Colon (tissue), 2 donors: ENCODE data around the gene PCSK5.
A peak's percentile ranks its signal among the peaks of the same experiment; 100 is the strongest.
"Not testable (repeated sequence)": the region's sequence is repeated elsewhere in the genome, so short reads cannot be mapped to it uniquely, and the experiment has no call there.

Source experiments
- FAIRE-seq: peaks from 2 replicates; lab custom pipeline; 2012; peaks lifted over from hg19 to GRCh38; lab: Jason Lieb, UNC
- donor health status: control.
- donor health status: control.

Gene PCSK5

DNA sequence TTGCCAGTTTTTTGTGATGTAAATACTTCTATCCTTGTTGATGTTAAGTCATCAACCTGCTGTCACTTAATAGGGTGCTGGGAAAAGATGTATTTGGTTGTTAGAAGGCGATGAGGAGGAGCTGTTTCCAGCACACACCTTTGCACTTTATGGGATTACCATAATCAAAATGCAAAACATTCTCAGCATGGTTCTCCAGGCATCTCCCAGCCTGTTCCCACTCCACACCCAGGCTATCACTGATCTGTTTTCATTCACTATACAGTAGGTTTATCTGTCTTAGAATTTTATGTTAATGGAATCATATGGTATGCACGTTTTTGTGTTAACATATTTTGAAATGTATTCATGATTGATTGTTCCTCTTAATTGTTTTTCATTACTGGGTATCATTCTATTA is 35.9 kb downstream of the PCSK5 start:
- FAIRE-seq: no peak

DNA sequence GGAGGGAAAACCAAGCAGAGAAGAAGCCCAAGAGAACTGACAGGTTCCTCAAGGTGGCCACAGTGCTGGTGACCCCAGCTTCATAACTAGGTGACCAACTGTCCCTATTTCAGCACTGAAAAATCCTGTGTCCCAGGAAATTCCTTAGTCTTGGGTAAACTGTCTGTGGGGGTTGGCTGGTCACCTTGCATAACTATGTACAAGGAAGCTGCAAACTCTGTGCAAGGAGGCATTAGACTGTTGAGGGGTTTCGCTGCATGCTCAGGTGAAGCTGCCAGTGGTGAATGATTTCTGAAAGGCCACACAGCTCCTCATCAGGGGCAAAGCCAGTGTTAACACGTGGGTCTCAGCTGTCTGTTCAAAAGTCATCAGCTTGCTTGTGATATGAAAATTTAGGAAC is 36.9 kb downstream of the PCSK5 start:
- no peak for FAIRE-seq

DNA sequence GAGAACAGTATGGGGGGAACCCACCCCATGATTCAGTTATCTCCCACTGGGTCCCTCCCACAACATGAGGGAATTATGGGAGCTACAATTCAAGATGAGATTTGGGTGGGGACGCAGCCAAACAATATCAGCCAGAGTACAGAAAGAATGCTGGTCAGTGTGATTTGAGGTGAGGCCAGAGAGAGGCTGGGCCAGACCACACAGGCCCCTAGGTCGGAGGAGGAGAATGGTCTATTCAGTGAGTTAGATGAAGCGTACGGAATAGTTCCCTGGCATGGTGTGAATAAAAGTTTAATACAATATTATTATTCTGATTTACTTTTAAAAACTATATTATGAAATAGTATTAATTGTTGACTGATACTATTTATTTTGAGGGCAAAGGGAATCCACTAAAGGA is 39.7 kb downstream of the PCSK5 start:
- FAIRE-seq: no peak

DNA sequence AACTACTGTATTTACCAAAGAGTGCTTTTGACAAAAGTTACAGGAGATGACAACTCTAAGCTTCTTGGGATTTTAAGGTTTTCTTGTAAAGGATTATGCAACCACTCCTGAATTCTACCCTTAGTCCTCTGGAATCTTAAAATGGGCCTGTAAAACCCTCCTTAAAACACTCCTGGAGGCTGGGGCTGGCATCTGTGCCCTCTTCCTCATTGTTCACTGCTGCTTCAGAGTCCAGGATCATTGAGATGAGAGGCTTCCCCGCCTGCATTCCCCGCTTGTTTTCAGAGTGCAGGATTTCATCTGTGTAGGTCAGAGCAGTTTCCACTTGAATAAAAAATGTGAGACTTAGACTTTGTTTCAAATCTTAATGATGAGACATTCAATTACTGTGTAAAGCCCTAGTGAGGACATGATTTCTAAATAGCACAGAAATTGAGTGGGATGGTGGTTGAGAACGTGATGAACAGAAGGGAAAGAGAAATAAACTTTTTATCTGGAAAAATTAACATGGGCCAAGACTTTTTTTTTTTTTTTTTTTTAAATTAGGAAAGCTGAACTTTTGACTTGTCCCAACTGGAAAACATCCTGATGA is 40.4 kb downstream of the PCSK5 start:
- FAIRE-seq: no peak

DNA sequence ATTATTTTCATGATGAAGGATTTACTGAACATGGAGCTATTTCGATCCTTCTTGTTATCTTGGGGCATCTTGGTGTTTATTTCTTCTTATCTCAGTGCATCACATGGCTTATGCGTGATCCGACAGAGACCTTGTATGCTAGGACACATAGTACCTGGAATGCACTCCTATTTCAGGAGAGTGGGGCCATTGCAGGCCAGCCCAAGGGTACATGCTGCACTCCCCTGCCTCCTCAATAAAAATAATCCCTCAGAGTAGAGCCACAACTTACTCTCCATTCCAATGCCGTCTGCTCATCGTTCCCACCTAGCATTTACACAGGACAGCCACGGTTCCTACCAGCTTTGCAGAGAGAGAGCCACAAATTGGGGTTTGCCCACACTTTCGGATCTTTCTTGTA is 43.5 kb downstream of the PCSK5 start:
- no peak for FAIRE-seq

DNA sequence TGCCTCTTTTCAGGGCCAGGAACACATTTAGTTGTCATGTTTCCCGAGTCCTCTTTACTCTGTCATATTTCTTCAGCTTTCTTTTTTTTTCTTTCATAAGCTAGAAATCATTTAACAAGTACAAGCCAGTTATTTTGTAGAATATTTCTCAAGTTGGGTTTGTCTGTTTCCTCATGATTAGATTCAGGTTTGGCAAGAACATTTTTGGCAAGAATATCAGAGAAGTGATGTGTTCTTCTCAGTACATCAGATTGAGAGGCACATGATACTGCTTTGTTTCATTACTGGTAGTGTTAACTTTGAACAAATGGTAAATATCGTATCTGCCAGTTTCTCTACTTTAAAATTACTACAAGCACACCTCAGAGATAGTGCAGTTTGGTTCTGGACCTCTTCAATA is 45.1 kb downstream of the PCSK5 start:
- FAIRE-seq: no peak

DNA sequence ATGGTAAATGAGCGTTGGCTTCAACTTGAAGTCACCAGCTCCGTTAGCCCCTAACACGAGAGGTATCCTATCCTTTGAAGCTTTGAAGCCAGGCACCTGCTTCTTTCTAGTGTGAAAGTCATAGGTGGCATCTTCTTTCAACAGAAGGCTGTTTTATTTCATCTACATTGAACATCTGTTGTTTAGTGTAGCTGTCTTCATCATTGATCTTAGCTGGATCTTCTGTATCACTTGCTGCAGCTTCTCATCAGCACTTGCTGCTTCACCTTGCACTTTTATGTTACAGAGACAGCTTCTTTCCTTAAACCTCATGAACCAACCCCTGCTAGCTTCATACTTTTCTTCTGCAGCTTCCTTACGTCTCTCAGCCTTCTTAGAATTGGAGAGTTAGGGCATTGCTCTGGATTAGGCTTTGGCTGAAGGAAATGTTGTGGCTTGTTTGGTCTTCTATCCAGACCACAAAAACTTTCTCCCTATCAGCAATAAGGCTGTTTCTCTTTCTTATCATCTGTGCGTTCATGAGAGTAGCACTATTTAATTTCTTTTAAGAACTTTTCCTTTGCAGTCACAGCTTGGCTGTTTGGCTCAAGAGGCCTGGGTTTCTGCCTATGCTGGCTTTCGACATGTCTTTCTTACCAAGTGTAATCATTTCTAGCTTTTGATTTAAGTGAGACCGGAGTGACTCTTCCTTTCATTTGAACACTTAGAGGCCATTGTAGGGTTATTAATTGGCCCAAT is 47.2 kb downstream of the PCSK5 start:
- FAIRE-seq: no peak

DNA sequence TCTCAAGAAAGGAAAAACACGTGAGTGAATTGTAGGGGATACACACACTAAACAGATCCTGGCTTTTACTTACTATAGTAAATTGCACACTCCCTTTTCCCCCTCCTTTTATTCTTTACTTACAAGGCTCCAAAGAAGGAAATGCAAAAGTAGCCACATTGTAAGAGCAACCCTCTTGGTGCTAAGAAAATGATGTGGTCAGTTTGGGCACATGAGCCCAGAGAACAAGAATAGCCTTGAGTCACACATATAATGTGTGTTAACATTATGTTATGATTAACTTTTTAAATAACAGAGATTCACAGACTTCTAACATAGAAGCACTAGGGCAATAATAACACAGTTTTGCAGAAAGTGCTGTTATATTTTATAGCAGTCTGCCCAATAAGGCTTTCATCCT is 48.5 kb downstream of the PCSK5 start:
- FAIRE-seq: no peak

DNA sequence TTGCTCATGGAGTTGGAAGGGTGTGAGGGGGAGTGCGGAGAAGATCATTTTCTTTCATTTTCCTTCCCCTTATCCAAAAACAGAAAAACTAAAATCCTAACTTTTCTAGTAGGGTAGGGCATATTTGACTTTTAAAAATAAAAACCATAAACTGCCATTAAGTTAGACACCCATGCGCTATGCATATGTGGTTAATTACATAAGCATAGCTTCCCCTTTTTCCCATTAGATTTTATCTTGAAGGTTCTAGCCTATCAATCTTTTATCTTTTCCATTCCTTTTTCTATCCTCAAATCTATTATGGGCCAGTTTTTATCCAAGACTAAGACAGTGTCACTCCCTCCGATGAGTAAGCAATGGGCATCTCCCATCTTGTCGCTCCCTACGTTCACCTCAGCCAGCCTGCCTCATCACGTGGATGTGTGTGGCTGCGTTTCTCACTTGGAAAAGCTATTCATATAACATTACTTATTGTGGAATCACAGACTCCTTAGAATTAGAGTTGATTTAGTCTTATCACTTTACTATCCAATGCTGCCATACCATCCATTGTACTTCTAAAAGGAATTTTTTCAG is 49.2 kb downstream of the PCSK5 start:
- FAIRE-seq: no peak

DNA sequence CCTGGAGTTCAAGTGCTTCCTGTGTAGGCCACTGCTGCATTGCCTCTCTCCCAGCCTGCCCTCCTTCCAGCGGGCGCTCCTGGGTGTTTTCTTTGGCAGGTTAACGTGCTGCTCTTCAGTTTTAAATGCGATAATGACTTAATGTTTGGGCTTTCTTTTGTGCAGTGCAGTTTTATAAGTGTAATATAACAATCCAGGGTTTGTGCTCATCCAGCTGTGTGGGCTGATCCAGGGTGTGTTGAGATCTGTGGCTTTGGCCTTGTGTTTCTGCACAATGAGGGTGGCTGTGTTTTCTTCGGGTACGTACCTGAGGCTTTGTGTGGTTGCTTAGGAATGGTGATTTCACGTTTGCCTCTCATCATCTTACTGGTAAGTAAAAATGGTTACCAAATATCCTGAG is 50.6 kb downstream of the PCSK5 start:
- no peak for FAIRE-seq

DNA sequence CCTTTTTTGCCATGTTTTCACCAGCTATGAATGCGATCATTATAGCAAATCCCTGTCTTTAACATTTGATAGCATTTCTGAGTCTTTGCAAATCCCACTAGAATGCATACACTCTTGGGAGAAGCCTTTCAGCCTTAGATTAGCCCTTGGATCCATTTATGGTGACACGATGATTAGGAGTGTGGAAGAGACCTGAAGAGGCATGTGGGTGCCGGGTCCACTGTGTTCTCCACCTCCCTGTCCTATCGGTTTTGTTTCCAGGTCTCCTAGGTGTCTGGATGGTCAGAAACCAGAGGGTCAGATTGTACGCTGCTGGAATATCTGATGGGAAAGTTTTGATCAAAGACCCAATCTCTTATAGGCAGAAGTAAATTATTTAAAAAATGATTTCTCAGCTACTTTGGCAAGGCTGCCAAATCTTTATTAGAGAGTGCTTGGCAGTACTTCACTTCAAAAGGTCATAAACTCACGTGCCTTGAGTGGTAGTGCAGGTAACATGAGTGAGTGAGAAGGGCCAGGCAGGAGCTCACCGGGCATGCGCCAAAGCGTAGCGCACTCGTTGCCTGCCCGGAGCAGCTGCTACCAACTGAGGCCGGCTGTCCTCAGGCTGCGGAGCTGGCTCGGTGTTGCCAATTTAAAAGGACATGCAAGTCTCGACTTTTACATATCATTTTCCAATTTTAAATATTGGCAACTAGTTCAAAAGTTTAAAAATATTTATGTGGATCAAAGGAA is 51.3 kb downstream of the PCSK5 start:
- no peak for FAIRE-seq

DNA sequence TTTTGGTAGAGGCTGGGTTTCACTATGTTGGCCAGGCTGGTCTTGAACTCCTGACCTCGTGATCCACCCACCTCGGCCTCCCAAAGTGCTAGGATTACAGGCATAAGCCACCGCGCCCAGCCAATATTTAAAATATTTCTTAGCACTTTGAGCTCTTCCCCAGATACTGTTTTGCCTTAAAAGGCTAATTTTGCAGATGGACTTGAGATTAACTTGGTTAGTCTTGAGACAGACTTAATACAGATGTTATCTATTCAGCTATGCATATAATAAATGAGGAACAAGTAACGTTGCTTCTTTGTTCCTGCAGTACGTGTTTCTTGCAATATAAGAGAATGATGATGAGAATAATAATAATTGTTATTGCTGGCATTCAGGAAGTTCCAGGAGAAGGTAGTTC is 56.3 kb downstream of the PCSK5 start:
- FAIRE-seq: no peak

DNA sequence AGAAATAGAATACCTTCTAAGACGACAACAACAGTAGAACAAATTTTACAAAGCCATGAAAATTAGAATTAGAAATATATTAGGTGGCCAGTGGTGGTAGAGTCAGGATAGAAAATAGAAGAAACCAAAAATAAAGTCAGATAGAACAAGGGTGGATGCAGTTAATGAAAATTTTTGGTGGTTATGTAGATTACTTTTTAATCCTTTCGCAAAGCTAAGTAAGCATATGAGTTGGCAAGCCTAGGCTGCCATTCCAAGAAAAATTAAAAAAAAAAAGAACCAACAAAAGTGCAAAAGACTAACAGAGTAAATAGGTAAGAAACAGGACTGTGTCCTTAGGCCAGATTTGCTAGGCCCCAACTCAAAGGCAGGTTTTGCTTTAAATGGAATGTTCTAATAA is 56.8 kb downstream of the PCSK5 start:
- FAIRE-seq: no peak

DNA sequence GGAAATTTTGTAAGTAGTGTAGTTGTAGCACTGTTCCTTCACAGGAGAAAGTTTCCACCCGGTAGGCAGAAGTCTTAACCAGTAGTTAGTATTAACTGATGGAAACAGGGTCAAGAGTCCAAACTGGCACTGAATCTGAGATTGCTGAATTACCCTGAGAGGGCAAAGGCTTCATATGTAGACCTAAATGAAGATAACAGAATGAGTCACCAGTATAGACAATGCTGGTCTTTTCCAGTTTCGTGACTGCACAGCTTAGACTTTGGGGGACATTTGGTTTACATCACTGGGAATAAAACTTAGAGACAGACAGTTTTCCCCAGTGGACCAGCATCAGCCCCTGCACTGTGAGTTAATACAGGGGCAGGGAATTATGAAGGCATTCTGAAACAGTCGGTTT is 60.5 kb downstream of the PCSK5 start:
- no peak for FAIRE-seq

DNA sequence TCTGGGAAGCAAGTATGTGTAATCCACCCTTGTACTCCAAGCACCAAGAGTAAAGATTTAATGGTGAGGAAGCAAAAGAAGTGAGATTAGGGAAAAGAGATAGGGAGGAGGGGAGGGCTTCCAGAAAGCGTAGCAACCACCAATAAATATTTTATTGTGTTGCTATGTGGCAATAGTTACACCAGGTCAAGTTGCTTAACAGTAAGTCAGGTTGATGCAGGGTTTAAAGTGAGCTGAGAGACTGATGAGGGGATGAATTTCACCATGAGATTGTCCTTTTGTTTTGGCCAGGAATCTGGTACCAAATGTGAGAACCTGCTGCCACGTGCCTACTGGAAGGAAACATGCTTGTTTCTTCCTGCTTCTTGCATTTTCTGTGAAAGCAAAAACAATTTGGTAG is 62.7 kb downstream of the PCSK5 start:
- peak; percentile 33 for FAIRE-seq

DNA sequence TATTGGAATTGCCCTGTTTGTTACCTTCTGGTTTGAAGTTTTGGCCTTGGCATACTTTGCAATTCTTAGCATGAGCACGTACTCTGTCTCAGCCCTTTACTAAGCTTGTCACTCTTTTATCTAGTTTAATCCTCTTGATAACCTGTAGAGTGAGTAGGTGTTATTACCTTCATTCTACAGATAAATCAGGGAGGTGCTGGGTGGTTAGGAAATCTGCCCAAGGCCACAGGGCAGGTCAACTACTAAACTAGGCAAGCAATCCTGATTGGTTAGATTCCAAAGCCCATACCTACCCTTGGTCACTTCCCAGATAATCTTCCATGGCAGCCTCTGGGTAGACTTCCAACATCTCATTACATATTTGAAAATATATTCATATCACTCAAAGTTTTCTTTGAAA is 65.7 kb downstream of the PCSK5 start:
- FAIRE-seq: no peak

DNA sequence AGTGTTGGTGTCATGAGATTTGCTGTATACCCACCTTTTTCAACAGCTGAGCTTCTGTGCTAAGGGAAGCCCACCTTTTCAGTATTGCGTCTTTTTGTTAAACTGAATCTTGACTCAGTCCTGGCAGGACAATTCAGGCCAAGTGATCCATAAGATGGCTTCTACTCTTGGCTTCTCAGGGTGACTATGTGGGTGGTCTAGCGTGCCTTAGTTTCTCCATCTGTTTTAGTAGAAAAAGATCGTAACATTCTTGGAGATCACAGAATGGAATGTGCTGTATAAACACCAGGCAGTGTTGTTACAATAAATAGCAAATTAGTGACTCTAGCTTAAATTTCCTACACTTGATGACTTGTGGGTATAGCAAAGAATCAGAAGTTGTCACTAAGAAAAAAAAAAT is 66.6 kb downstream of the PCSK5 start:
- FAIRE-seq: no peak

DNA sequence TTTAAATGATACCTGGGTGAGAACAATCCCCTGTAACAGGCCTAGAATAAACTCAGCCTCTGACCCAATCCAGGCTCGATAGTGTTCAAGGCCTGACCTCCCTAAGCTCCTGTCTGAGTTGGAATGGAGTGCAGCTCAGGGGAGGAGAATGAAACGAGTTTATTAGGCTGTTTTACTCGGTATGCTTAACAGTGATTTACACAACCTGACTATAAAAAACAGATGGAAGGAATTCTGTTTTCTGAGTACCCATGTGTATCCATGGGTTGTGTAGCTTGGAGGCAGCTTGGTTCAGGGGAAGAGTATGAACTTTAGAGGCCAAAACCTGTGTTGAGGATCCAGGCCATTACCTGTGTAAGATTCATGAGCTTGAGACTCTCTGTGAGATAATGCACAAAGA is 67.8 kb downstream of the PCSK5 start:
- FAIRE-seq: no peak

DNA sequence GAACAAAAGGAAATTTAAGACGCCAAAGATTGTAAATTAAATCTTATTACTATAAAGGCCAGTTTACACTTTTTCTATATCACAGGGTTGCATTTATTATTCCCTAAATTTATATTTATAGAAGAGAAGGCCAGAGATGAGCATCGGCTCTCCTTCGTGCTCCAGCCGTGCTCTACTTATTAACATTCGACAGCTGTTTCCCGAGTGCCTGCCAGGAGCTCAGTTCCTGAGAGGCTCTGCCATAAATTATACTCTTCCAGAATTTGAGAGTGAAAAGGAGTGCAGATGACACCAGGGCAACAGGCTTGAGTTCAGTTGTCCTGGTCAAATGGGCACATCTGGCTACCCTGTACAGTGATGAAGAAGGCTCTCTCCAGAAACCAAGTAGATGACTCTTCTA is 70.1 kb downstream of the PCSK5 start:
- no peak for FAIRE-seq

DNA sequence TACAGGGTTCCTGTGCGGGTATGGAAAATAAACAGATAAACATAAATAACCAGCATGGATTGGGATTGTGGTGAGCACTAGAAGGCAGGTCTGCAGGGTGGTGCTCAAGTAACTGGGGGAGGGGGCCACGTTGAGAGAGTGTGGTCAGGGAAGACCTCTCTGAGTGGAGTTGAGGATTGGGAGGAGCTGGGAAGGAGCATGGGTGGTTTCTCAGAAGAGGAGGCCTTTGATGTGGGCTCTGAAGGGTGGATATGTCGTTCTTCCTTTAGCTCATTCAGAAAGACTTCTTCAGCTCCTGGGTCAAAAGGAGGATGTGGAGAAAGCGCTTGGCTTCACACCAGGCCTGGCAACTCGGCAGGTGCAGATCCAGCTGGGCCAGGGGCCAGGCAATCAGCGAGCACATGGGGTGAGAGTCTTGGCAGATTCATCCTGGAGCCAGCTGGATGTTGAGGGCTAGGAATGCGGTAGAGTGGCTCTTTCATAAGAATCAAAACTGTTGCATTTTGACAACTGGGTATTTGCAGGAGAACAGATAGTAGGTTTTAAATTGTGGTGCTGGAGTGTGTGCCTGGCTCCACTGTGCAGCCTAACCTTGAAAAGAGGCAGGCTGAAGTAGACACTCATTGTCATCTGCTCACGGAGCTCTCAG is 71.7 kb downstream of the PCSK5 start:
- FAIRE-seq: no peak

DNA sequence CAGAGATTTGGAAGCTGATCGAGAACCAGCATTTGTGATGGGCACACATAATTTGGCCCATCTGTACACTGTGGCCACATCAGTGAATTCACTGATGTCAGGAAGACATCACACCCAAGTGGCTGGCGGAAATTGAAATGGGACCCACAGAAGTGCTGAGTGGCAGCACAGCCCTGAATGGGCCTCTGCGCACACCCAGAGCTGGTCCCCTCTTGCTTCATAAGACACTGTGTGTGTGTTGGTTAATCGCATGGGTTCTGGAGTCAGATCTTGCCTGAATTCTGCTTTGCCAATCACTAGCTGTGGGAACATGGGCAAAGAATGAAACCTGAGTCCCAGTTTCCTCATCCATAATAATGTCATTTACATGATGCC is 72.2 kb downstream of the PCSK5 start:
- FAIRE-seq: no peak

DNA sequence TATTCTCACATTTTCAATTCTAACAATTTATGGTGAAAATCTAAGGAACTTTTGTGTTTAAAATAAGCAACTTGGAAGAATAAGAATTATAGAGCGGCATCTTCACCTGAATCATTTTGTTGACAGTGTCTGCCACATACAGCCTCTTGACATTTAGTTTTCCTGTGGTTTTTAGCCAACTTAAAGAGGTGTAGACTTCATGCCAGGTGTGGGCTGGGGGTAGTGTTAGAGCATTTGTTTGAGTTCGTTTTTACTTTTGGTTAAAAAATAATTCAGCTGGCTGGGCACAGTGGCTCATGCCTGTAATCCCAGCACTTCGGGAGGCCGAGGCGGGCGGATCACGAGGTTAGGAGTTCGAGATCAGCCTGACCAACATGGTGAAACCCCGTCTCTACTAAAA is 72.8 kb downstream of the PCSK5 start:
- not testable (repeated sequence) for FAIRE-seq

DNA sequence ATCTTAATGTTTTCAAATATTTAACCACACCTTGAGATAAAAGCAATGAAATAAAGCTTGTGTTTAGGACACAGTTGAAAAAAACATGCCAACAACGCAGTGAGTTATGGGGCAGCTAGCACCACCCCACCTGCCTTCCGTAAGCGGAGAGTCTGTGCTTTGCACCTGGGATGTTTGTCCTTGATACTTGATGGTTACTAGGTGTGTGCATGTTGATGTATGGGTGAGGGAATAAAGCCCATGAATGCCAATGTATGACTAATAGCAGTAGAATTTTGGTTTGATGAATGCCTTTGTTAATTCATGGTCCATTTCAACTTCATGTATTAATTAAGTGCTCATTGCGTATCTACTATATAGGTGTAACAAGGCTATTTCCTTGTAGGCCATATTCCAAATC is 74.0 kb downstream of the PCSK5 start:
- no peak for FAIRE-seq
